Thyroid gland (tissue), 4 donors: ENCODE measurements around the gene SUPT3H. TPM values are rescaled to one million over a fixed set of nuclear protein-coding genes. Genes with fewer than 3 reads are reported as not detected.

Source experiments
- DNase-seq, 2 donors: peaks; one replicate each; pipeline ENCODE4 v3.0.0-alpha.2; 2019
- H3K27ac ChIP-seq, 3 donors: fragments of 200-600 bp; sonication (generic); 1 replicate in 2 of 3; 2 replicates in 1 of 3; pipeline ENCODE4 v1.5.1; 2016 to 2019; ENCODE audit warnings: mild to moderate bottlenecking in 1 of 3, moderate library complexity in 1 of 3
- H3K27me3 ChIP-seq: fragments of 200-600 bp; sonication (generic); one replicate; pipeline ENCODE4 v1.5.1; 2019
- H3K36me3 ChIP-seq, 2 donors: fragments of 200-600 bp; sonication (generic); one replicate each; pipeline ENCODE4 v1.5.1; 2016 to 2019
- H3K4me1 ChIP-seq, 2 donors: fragments of 200-600 bp; sonication (generic); one replicate each; pipeline ENCODE4 v1.5.1; 2017 to 2019
- H3K4me3 ChIP-seq, 3 donors: fragments of 200-600 bp; sonication (generic); replicated peaks in 1 of 3; 1 replicate in 2 of 3; 2 replicates in 1 of 3; pipeline ENCODE4 v1.5.1; 2016; ENCODE audit warnings: mild to moderate bottlenecking in 1 of 3
- H3K9me3 ChIP-seq: fragments of 200-600 bp; sonication (generic); one replicate; pipeline ENCODE4 v1.5.1; 2017
- POLR2A ChIP-seq, 2 donors: fragments of 450-650 bp; IDR thresholded peaks; one replicate each; pipeline ENCODE4 v1.6.1; 2017; ENCODE audit warnings: antibody characterized with exemption in 2 of 2, mild to moderate bottlenecking in 2 of 2, moderate library complexity in 1 of 2
- WGBS, 2 donors: methylation state at CpG; one replicate each; pipeline ENCODE4 v1.1.5; 2017; 5-methylcytosine and 5-hydroxymethylcytosine counted together
- intact Hi-C: fragments of 100-400 bp; cut with DNase I; formaldehyde crosslinking; loops from one replicate; pipeline ENCODE4 v1.15.1; 2023
- total RNA-seq, 4 donors: library from RNA; depleted of rRNA; stranded (reverse); fragments of >200 nt; gene quantifications; one replicate each; pipeline ENCODE4 v1.2.3, GENCODE V29; 2016
- TF ChIP-seq, protein P1 (sequence below), 6 experiments: fragments of 200-600 bp in 3 of 6; fragments of 450-650 bp in 3 of 6; sonication (generic) in 3 of 6; IDR thresholded peaks; one replicate each; pipeline ENCODE4 v1.5.1; 2016 to 2019; ENCODE audit warnings: antibody characterized with exemption in 6 of 6, mild to moderate bottlenecking in 2 of 6, inconsistent platforms in 1 of 6, moderate library complexity in 1 of 6

The SUPT3H gene
- total RNA-seq, 4 donors from 2014 or later: 9.8 to 21.6 (median 11.1) TPM

DNA sequence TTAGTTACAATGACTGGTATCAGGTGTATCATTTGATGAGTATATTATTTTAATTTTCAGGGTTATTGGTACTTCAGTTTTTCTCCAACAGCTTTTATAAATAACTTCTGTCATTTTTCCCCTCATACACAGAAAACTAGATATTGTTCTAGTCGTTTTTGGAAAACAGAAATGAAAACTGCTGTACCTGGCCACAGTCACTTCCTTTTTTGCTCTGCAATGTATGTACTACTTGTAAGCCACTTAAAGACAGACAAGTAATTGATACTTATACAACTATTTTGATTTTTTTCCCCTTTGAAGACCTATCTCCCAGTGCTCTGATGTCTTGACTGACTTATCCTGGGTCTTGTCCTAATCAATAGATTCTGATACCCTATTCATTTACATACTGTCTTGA, 268.2 kb downstream of the SUPT3H start:
- no peak for TF ChIP-seq POLR2A (IDR thresholded peaks at IDR 0.05)
- TF ChIP-seq, protein P1, sequence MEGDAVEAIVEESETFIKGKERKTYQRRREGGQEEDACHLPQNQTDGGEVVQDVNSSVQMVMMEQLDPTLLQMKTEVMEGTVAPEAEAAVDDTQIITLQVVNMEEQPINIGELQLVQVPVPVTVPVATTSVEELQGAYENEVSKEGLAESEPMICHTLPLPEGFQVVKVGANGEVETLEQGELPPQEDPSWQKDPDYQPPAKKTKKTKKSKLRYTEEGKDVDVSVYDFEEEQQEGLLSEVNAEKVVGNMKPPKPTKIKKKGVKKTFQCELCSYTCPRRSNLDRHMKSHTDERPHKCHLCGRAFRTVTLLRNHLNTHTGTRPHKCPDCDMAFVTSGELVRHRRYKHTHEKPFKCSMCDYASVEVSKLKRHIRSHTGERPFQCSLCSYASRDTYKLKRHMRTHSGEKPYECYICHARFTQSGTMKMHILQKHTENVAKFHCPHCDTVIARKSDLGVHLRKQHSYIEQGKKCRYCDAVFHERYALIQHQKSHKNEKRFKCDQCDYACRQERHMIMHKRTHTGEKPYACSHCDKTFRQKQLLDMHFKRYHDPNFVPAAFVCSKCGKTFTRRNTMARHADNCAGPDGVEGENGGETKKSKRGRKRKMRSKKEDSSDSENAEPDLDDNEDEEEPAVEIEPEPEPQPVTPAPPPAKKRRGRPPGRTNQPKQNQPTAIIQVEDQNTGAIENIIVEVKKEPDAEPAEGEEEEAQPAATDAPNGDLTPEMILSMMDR (IDR thresholded peaks at IDR 0.05): no peak
- Histone ChIP-seq H3K4me1 (no peaks in the 10 kb centered on the region), H3K4me3 (no peak overlapping the region), H3K36me3 (no peaks in the 10 kb centered on the region), H3K27me3 (no peaks in the 10 kb centered on the region), H3K27ac (no peak overlapping the region), H3K9me3 (no peaks in the 10 kb centered on the region)
- WGBS, 2 donors: 66 to 67% methylated on average over 1 of the region's 1 CpG
- intact Hi-C loops: no loop called here
- no peak for DNase-seq

GRCh38 chr6:45105170-45105820, 272.4 kb downstream of the SUPT3H start:
- Histone ChIP-seq H3K27me3 (no peaks in the 10 kb centered on the region), H3K4me1 (no peaks in the 10 kb centered on the region), H3K4me3 (no peak overlapping the region), H3K9me3 (no peaks in the 10 kb centered on the region), H3K36me3 (no peaks in the 10 kb centered on the region), H3K27ac (no peak overlapping the region)
- intact Hi-C loops: no loop called here
- no peak for DNase-seq
- TF ChIP-seq POLR2A (IDR thresholded peaks at IDR 0.05): no peak
- TF ChIP-seq, protein P1 (IDR thresholded peaks at IDR 0.05): no peak
- 96% methylated on average over 2 of the region's 2 CpGs for WGBS, 2 donors

- DNase-seq: no peak
- H3K27me3 ChIP-seq: no peaks in the 10 kb centered on the region
- 93 to 95% methylated on average over 1 of the region's 1 CpG for WGBS, 2 donors
- no peaks in the 10 kb centered on the region for H3K4me1 ChIP-seq
- H3K27ac ChIP-seq: no peak overlapping the region
- H3K4me3 ChIP-seq: no peak overlapping the region
- no peaks in the 10 kb centered on the region for H3K36me3 ChIP-seq
- H3K9me3 ChIP-seq: no peaks in the 10 kb centered on the region
- TF ChIP-seq POLR2A (IDR thresholded peaks at IDR 0.05): no peak
- TF ChIP-seq, protein P1 (IDR thresholded peaks at IDR 0.05): no peak
- intact Hi-C loops: no loop called here
These were observed 273.3 kb downstream of the SUPT3H start for GRCh38 chr6:45104429-45104828.

GRCh38 chr6:45098256-45098655, 279.5 kb downstream of the SUPT3H start:
- DNase-seq: no peak
- Histone ChIP-seq H3K27ac (no peak overlapping the region), H3K36me3 (no peaks in the 10 kb centered on the region), H3K4me3 (no peak overlapping the region), H3K27me3 (no peaks in the 10 kb centered on the region), H3K9me3 (no peaks in the 10 kb centered on the region), H3K4me1 (no peaks in the 10 kb centered on the region)
- WGBS, 2 donors: 91 to 100% methylated on average over 1 of the region's 1 CpG
- intact Hi-C loops: no loop called here
- TF ChIP-seq, protein P1 (IDR thresholded peaks at IDR 0.05): no peak
- TF ChIP-seq POLR2A (IDR thresholded peaks at IDR 0.05): no peak

GRCh38 chr6:45094831-45095230, 282.9 kb downstream of the SUPT3H start:
- H3K4me1 ChIP-seq: no peaks in the 10 kb centered on the region
- H3K27me3 ChIP-seq: no peaks in the 10 kb centered on the region
- H3K4me3 ChIP-seq: no peak overlapping the region
- WGBS, 2 donors: 86 to 89% methylated on average over 4 of the region's 4 CpGs
- DNase-seq: no peak
- intact Hi-C loops: no loop called here
- H3K36me3 ChIP-seq: no peaks in the 10 kb centered on the region
- no peak for TF ChIP-seq POLR2A (IDR thresholded peaks at IDR 0.05)
- TF ChIP-seq, protein P1 (IDR thresholded peaks at IDR 0.05): no peak
- H3K9me3 ChIP-seq: no peaks in the 10 kb centered on the region
- H3K27ac ChIP-seq: no peak overlapping the region
